CD8-positive, alpha-beta memory T cell (primary cell): ENCODE data around the gene DCC. TPM values are rescaled to one million over a fixed set of nuclear protein-coding genes. Genes with fewer than 3 reads are reported as not detected.

Source experiments
- CTCF ChIA-PET: fragments of 350-600 bp; sonication (Branson Sonifier 250); formaldehyde crosslinking; loops from one replicate; lab custom pipeline; 2021; ENCODE audit warnings: antibody characterized with exemption; lab: Charles Lee
- POLR2A ChIA-PET: fragments of 350-600 bp; sonication (Branson Sonifier 250); formaldehyde crosslinking; loops from one replicate; lab custom pipeline; 2021; ENCODE audit warnings: antibody characterized with exemption; lab: Charles Lee
- DNase-seq, 5 donors: peaks; one replicate each; pipeline versions ENCODE4 v3.0.0 to v3.0.0-alpha.2; 2020 to 2022; ENCODE audit warnings: mixed read lengths in 1 of 5
- H3K27ac ChIP-seq: one replicate; pipeline ENCODE4 v1.7.0; 2013; ENCODE audit warnings: low read depth, mild to moderate bottlenecking, low read length, moderate library complexity
- H3K27me3 ChIP-seq: 2 replicates; pipeline ENCODE4 v1.7.0; 2013; ENCODE audit warnings: low read length, mild to moderate bottlenecking; ENCODE audit not compliant: insufficient read depth, poor library complexity, severe bottlenecking
- H3K36me3 ChIP-seq: 2 replicates; pipeline ENCODE4 v1.7.0; 2013; ENCODE audit warnings: mild to moderate bottlenecking, low read length, moderate library complexity; ENCODE audit not compliant: insufficient read depth
- H3K4me1 ChIP-seq: 2 replicates; pipeline ENCODE4 v1.7.0; 2013; ENCODE audit warnings: mild to moderate bottlenecking, low read length, moderate library complexity; ENCODE audit not compliant: insufficient read depth
- H3K4me3 ChIP-seq: 2 replicates; pipeline ENCODE4 v1.7.0; 2013; ENCODE audit warnings: mild to moderate bottlenecking, low read length
- H3K9me3 ChIP-seq: 2 replicates; pipeline ENCODE4 v1.7.0; 2013; ENCODE audit warnings: mild to moderate bottlenecking, low read length
- H3K27ac Mint-ChIP-seq, 8 donors: one replicate each; pipeline ENCODE4 v1.8.0; 2020 to 2021; ENCODE audit warnings: mixed read lengths in 8 of 8, mild to moderate bottlenecking in 6 of 8, inconsistent platforms in 3 of 8, moderate library complexity in 3 of 8
- H3K27me3 Mint-ChIP-seq, 2 donors: one replicate each; pipeline ENCODE4 v1.8.0; 2020 to 2021; ENCODE audit warnings: mixed read lengths in 2 of 2, mild to moderate bottlenecking in 1 of 2, moderate library complexity in 1 of 2
- H3K36me3 Mint-ChIP-seq, 3 donors: one replicate each; pipeline ENCODE4 v1.8.0; 2020 to 2021; ENCODE audit warnings: mixed read lengths in 3 of 3, inconsistent platforms in 1 of 3, mild to moderate bottlenecking in 1 of 3
- H3K4me1 Mint-ChIP-seq, 3 donors: one replicate each; pipeline ENCODE4 v1.8.0; 2020 to 2021; ENCODE audit warnings: mixed read lengths in 3 of 3, inconsistent platforms in 1 of 3, mild to moderate bottlenecking in 1 of 3
- H3K4me3 Mint-ChIP-seq, 7 donors: one replicate each; pipeline ENCODE4 v1.8.0; 2020 to 2021; ENCODE audit warnings: mixed read lengths in 7 of 7, mild to moderate bottlenecking in 6 of 7, moderate library complexity in 4 of 7, inconsistent platforms in 2 of 7
- H3K9me3 Mint-ChIP-seq, 5 donors: one replicate each; pipeline ENCODE4 v1.8.0; 2020 to 2022; ENCODE audit warnings: mixed read lengths in 5 of 5, mild to moderate bottlenecking in 3 of 5, moderate library complexity in 2 of 5, inconsistent platforms in 1 of 5
- polyA plus RNA-seq: library from polyadenylated mRNA; unstranded; fragments of 300-500 nt; fragmentation: Illumina TruSeq; gene quantifications from one replicate; pipeline ENCODE4 v1.2.3, GENCODE V29; 2021
- total RNA-seq, 2 experiments: library from RNA; stranded (reverse); gene quantifications; one replicate each; pipeline ENCODE4 v1.2.3, GENCODE V29; 2021

DCC gene
- total and polyA plus RNA-seq, 3 experiments from 2014 or later = not detected

DNA sequence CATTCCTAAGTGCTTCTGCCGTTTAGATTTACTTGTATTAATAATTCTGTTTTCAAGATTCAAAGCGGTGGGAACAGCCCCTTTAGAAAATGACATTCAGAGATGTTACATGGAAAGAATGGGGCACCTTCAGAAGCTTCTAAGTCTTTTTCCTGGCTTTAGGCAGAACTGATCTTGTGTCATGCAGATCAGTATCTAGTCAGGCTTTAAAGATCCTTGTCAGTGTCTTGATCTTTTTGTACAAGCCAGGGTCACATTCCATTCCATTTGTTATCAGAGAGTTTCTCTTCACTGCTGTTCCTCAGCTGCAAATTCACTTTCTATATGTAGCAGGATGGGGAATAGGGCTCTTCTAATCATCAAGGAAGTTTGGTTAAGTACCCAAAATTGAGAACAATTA is 275.3 kb downstream of the DCC start:
- no peaks in the 10 kb centered on the region for H3K9me3 ChIP-seq
- DNase-seq = no peak
- H3K27ac Mint-ChIP-seq = no peak overlapping the region
- no peak overlapping the region for H3K4me3 ChIP-seq
- no peaks in the 10 kb centered on the region for H3K36me3 Mint-ChIP-seq
- no peaks in the 10 kb centered on the region for H3K36me3 ChIP-seq
- peaks cover 0 to 13% (median 2%) of the 10 kb centered on the region in 5 donors for H3K9me3 Mint-ChIP-seq
- H3K4me1 ChIP-seq = no peaks in the 10 kb centered on the region
- no peak overlapping the region for H3K4me3 Mint-ChIP-seq
- no peaks in the 10 kb centered on the region for H3K27me3 ChIP-seq
- H3K27ac ChIP-seq = no peak overlapping the region
- no peaks in the 10 kb centered on the region for H3K27me3 Mint-ChIP-seq
- H3K4me1 Mint-ChIP-seq = no peaks in the 10 kb centered on the region
- ChIA-PET CTCF (no interaction called here), POLR2A (no interaction called here)

DNA sequence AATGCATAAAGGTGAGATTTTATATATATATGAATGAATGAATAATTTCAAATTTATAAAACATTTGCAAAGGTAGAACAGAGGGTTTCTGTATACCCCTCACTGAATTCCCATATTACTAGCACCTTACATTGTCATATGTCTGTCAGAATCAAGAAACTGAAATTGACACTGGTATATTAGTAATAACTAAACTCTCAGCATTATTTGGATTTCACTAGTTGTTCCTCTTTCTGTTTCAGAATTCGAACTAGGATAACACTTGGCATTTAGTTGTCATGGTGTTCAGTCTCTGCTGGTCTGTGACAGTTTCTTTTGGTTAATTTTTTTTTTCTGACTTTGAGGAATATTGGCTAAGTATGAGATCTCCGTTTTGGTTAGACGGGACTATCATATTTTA is 275.9 kb downstream of the DCC start:
- no peak for DNase-seq
- no peaks in the 10 kb centered on the region for H3K4me1 Mint-ChIP-seq
- no peak overlapping the region for H3K27ac Mint-ChIP-seq
- POLR2A ChIA-PET = no interaction called here
- Histone ChIP-seq H3K4me1 (no peaks in the 10 kb centered on the region), H3K27ac (no peak overlapping the region), H3K9me3 (no peaks in the 10 kb centered on the region), H3K27me3 (no peaks in the 10 kb centered on the region), H3K4me3 (no peak overlapping the region), H3K36me3 (no peaks in the 10 kb centered on the region)
- CTCF ChIA-PET = no interaction called here
- no peaks in the 10 kb centered on the region for H3K27me3 Mint-ChIP-seq
- H3K36me3 Mint-ChIP-seq = no peaks in the 10 kb centered on the region
- H3K4me3 Mint-ChIP-seq = no peak overlapping the region
- peaks cover 0 to 11% (median 2%) of the 10 kb centered on the region in 5 donors for H3K9me3 Mint-ChIP-seq

DNA sequence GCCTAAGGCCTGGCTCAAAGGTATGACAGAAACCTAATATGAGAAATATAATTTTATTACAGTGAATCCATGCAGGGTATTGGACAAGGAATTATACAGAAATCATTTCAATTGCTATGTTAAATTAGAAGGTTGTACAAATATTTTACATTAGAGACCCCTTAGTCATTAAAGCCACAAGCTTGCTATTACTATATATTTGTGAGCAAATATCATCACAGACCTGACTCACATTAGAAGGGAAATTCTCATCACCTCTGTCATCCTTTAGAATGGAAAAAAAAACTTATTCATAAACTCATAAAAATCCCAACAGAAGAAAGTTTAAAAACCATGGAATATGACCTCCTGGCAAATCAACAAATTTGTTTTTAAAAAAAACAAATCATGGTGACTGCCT is 277.9 kb downstream of the DCC start:
- Histone ChIP-seq H3K9me3 (no peaks in the 10 kb centered on the region), H3K4me1 (no peaks in the 10 kb centered on the region), H3K36me3 (no peaks in the 10 kb centered on the region), H3K27me3 (no peaks in the 10 kb centered on the region), H3K27ac (no peak overlapping the region), H3K4me3 (no peak overlapping the region)
- POLR2A ChIA-PET = no interaction called here
- H3K27me3 Mint-ChIP-seq = no peaks in the 10 kb centered on the region
- CTCF ChIA-PET = no interaction called here
- H3K4me3 Mint-ChIP-seq = no peak overlapping the region
- peaks cover 0 to 13% (median 4%) of the 10 kb centered on the region in 5 donors for H3K9me3 Mint-ChIP-seq
- no peak for DNase-seq
- H3K36me3 Mint-ChIP-seq = no peaks in the 10 kb centered on the region
- H3K4me1 Mint-ChIP-seq = no peaks in the 10 kb centered on the region
- no peak overlapping the region for H3K27ac Mint-ChIP-seq

DNA sequence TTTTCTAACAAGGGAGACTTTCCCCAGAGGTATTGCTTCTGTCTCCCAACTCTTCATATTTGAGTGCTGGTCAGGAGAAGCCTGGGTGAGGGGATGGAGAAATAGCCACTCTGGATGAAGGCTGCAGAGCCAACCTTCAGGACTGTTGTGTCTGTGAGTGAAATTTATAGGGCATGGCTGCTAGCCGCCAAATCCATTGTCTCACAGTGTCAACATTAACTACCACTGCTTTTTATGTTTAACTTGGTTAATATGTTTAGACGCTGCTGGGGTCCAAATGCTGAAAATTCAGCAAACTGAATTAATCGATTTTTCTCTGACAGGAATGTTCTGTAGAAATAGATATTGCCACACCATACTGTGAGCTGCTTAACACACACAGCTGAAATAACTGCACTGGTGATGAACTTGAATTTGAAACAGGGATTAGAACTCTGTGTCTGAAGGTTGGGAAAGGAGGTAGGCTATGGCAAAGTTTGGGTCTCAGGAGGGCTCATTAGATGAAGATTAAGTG is 281.0 kb downstream of the DCC start:
- POLR2A ChIA-PET = no interaction called here
- Histone ChIP-seq H3K27ac (no peak overlapping the region), H3K27me3 (no peaks in the 10 kb centered on the region), H3K9me3 (no peaks in the 10 kb centered on the region), H3K4me3 (no peak overlapping the region), H3K36me3 (no peaks in the 10 kb centered on the region), H3K4me1 (no peaks in the 10 kb centered on the region)
- DNase-seq = no peak
- no peaks in the 10 kb centered on the region for H3K36me3 Mint-ChIP-seq
- H3K4me3 Mint-ChIP-seq = no peak overlapping the region
- H3K9me3 Mint-ChIP-seq = peaks cover 0 to 13% (median 4%) of the 10 kb centered on the region in 5 donors
- no peaks in the 10 kb centered on the region for H3K4me1 Mint-ChIP-seq
- CTCF ChIA-PET = no interaction called here
- no peaks in the 10 kb centered on the region for H3K27me3 Mint-ChIP-seq
- no peak overlapping the region for H3K27ac Mint-ChIP-seq

DNA sequence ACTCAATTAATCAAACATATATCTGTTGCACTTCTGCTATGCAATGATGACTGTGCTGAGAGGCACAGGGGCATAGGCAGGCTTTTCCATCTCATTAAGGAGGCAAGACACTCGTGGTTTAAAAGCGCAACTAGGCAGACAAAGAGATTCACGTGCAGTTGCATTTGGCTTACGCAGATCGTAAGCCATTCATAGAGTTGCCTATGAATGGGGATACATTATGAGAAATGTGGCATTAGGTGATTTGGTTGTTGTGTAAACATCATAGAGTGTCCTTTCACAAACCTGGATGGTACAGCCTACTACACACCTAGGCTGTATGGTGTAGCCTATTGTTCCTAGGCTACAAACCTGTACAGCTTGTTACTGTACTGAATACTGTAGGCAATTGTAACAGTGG is 284.7 kb downstream of the DCC start:
- H3K27ac ChIP-seq = no peak overlapping the region
- CTCF ChIA-PET = no interaction called here
- H3K4me3 ChIP-seq = no peak overlapping the region
- no peaks in the 10 kb centered on the region for H3K4me1 ChIP-seq
- no peaks in the 10 kb centered on the region for H3K9me3 ChIP-seq
- no peak overlapping the region for H3K4me3 Mint-ChIP-seq
- H3K27me3 Mint-ChIP-seq = no peaks in the 10 kb centered on the region
- no peak for DNase-seq
- no peaks in the 10 kb centered on the region for H3K27me3 ChIP-seq
- H3K4me1 Mint-ChIP-seq = no peaks in the 10 kb centered on the region
- H3K9me3 Mint-ChIP-seq = peaks cover 0 to 10% (median 0%) of the 10 kb centered on the region in 5 donors
- POLR2A ChIA-PET = no interaction called here
- no peaks in the 10 kb centered on the region for H3K36me3 ChIP-seq
- H3K27ac Mint-ChIP-seq = no peak overlapping the region
- no peaks in the 10 kb centered on the region for H3K36me3 Mint-ChIP-seq

DNA sequence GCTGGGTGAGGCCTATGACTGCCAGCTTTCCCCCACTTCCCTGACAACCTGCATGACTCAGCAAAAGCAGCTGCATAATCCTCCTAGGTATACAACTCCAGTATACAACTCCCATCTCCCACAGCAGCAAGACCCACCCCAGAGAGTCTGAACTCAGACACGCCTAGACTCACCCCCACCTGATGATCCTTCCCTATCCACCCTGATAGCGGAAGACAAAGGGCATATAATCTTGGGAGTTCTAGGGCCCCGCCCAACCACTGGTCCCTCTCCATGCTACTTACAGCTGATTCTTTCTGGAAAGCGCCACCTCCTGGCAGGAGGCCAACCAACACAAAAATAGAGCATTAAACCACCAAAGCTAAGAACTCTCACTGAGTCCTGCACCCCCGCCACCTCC is 296.5 kb downstream of the DCC start:
- H3K36me3 Mint-ChIP-seq = no peaks in the 10 kb centered on the region
- no peaks in the 10 kb centered on the region for H3K4me1 Mint-ChIP-seq
- H3K36me3 ChIP-seq = no peaks in the 10 kb centered on the region
- no peak overlapping the region for H3K27ac Mint-ChIP-seq
- no peak overlapping the region for H3K4me3 ChIP-seq
- no peaks in the 10 kb centered on the region for H3K4me1 ChIP-seq
- H3K27me3 ChIP-seq = no peaks in the 10 kb centered on the region
- H3K9me3 ChIP-seq = no peaks in the 10 kb centered on the region
- CTCF ChIA-PET = no interaction called here
- H3K9me3 Mint-ChIP-seq = peaks cover 3 to 13% (median 9%) of the 10 kb centered on the region in 5 donors
- H3K27me3 Mint-ChIP-seq = peaks cover 0 to 3% of the 10 kb centered on the region in 2 donors
- POLR2A ChIA-PET = no interaction called here
- no peak overlapping the region for H3K27ac ChIP-seq
- no peak overlapping the region for H3K4me3 Mint-ChIP-seq
- DNase-seq = no peak

DNA sequence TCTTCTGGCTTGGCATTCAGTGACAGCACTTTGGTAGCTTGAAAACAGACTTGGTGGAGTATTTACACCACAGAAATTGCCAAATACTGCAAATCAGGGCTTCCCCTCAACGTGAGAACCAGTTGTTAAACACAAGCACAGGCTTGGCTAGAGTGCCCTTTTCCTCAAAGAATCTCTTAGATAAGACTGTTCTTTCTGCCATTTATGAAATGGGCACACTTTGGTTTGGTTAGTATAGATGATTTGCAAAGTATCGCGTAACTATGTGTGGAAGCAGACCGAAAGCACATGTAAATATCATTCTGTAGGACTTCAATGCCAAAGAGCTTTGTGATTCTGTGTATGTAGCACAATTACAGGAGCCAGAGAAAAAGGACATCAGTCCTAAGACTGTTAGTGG is 308.2 kb downstream of the DCC start:
- peaks cover 0 to 8% (median 2%) of the 10 kb centered on the region in 5 donors for H3K9me3 Mint-ChIP-seq
- Histone ChIP-seq H3K9me3 (no peaks in the 10 kb centered on the region), H3K27ac (no peak overlapping the region), H3K4me1 (no peaks in the 10 kb centered on the region), H3K4me3 (no peak overlapping the region), H3K27me3 (no peaks in the 10 kb centered on the region), H3K36me3 (no peaks in the 10 kb centered on the region)
- H3K27me3 Mint-ChIP-seq = no peaks in the 10 kb centered on the region
- H3K4me3 Mint-ChIP-seq = no peak overlapping the region
- no peak for DNase-seq
- no peak overlapping the region for H3K27ac Mint-ChIP-seq
- H3K4me1 Mint-ChIP-seq = no peaks in the 10 kb centered on the region
- H3K36me3 Mint-ChIP-seq = peaks cover 0 to 2% (median 0%) of the 10 kb centered on the region in 3 donors
- POLR2A ChIA-PET = no interaction called here
- CTCF ChIA-PET = no interaction called here

DNA sequence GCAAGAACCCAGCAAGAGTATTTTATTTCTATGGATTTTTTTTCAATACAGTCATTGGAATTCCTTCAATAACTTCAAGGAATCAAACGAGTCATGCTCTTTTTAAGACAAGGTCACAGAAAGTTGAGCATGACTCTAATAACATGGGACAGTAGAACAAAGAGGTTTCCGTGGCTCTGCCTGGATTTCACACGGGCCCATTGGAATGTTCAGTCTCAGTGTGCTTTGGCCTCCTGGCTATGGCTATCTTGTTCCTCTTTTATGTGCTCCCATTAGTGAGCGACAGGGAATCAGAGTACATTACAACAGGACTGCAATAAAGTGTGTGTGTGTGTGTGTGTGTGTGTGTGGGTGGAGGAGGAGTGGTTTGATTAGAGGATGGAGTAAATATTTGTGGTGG is 312.4 kb downstream of the DCC start:
- CTCF ChIA-PET = no interaction called here
- Mint-ChIP-seq H3K27me3 (no peaks in the 10 kb centered on the region), H3K9me3 (peaks cover 0 to 7% (median 0%) of the 10 kb centered on the region in 5 donors), H3K4me1 (no peaks in the 10 kb centered on the region), H3K4me3 (no peak overlapping the region), H3K27ac (no peak overlapping the region), H3K36me3 (peaks cover 0 to 2% (median 0%) of the 10 kb centered on the region in 3 donors)
- H3K27me3 ChIP-seq = no peaks in the 10 kb centered on the region
- H3K9me3 ChIP-seq = peaks cover 5% of the 10 kb centered on the region
- POLR2A ChIA-PET = no interaction called here
- H3K4me3 ChIP-seq = no peak overlapping the region
- DNase-seq = no peak
- H3K27ac ChIP-seq = no peak overlapping the region
- no peaks in the 10 kb centered on the region for H3K4me1 ChIP-seq
- H3K36me3 ChIP-seq = no peaks in the 10 kb centered on the region
